Measurements from ENCODE around the gene ZNF343. TPM values are rescaled to one million over a fixed set of nuclear protein-coding genes. Genes with fewer than 3 reads are reported as not detected.

The ZNF343 gene
- total and polyA plus RNA-seq, 2 donors (not counting 1 experiment from before 2014, with no cell fraction given), result 11.2 to 15.0 TPM

- peaks cover 26% of the 10 kb centered on the region for H3K27me3 ChIP-seq (ENCODE audit: control insufficient read depth, insufficient read depth, low read length)
- no peaks in the 10 kb centered on the region for H3K79me2 ChIP-seq (ENCODE audit: control insufficient read depth, insufficient read depth, low read length)
- no peak for DNase-seq (ENCODE audit: low read depth in 2 of 2)
- no peaks in the 10 kb centered on the region for H4K20me1 ChIP-seq (ENCODE audit: control insufficient read depth, extremely low read depth, insufficient read depth, low read length)
- no peaks in the 10 kb centered on the region for H3K9me3 ChIP-seq (ENCODE audit: control insufficient read depth, insufficient read depth, low read depth, low read length)
- H3K27ac ChIP-seq (ENCODE audit: insufficient read depth, low read length), result no peak within 1 kb of the TSS
- no peak within 1 kb of the TSS for H3K4me2 ChIP-seq (ENCODE audit: extremely low read depth, insufficient read depth, low read length)
- H2AFZ ChIP-seq (ENCODE audit: low read length), result no peak within 1 kb of the TSS
- no peak within 1 kb of the TSS for H3K9ac ChIP-seq (ENCODE audit: insufficient read depth, low read length)
- no peaks in the 10 kb centered on the region for H3K36me3 ChIP-seq (ENCODE audit: control insufficient read depth, insufficient read depth, low read length)
- TF ChIP-seq EZH2 (IDR thresholded peaks at IDR 0.05; ENCODE audit: low read length, missing control alignments), result no peak
- no peak for TF ChIP-seq CTCF (conservative IDR thresholded peaks at IDR 0.05 in 1 of 2, IDR thresholded peaks at IDR 0.05 in 1 of 2; ENCODE audit: low read depth in 1 of 2, low read length in 2 of 2)
- H3K4me1 ChIP-seq (ENCODE audit: control insufficient read depth, extremely low read depth, insufficient read depth, low read length), result no peaks in the 10 kb centered on the region
- H3K4me3 ChIP-seq (replicated peaks in 1 of 4; ENCODE audit: control extremely low read depth in 1 of 4, insufficient read depth in 1 of 4, low read depth in 3 of 4, low read length in 4 of 4), result no peak within 1 kb of the TSS
These were observed 27.9 kb upstream of the ZNF343 start, which contains the start of gene TMC2 for GRCh38 chr20:2536560-2536986. Gene TMC2, plus strand, starts transcription at chr20:2536573. Its CDS starts 49 bp downstream, at chr20:2536622.

DNA sequence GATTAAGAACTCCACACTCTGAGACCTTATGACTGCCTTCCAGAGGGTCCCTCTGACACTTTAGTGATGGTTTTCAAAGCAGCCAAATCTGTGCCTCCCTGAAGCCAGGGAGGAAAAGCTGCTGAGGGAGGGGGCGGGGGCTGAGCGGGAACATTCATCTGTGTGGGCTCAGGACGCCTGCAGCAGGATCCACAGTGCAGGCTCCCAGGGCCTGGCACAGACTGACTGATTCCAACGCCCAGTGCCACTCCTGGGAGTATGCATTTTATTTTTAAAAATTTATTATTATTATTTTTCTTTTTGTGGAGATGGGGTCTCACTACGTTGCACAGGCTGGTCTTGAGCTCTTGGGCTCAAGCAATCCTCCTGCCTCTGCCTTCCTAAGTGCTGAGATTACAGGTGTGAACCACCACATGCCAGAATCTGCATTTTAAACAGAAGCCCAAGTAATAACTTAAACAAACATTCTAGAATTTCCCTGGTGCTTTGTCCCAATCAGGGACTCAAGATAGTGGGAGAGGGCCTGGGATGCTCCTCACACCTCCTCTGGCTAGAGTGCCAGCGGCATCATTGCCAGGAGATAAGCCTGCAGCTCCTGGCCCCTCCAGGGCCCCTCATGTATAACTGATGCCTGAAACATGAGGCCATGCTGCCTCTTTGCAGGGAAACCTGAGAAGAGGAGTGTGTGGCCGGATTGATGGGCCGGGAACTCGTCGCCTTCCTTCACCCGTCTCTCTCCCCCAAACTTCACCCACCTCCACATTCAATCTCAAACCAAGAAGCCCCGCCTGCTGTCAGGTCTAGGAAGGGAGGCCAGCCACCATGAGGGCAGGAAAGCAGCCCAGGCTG is 27.2 kb upstream of the ZNF343 start:
- no peak for TF ChIP-seq EZH2 (IDR thresholded peaks at IDR 0.05; ENCODE audit: low read length, missing control alignments)
- H3K36me3 ChIP-seq (ENCODE audit: control insufficient read depth, insufficient read depth, low read length), result no peaks in the 10 kb centered on the region
- H3K4me3 ChIP-seq (replicated peaks in 1 of 4; ENCODE audit: control extremely low read depth in 1 of 4, insufficient read depth in 1 of 4, low read depth in 3 of 4, low read length in 4 of 4), result no peak overlapping the region
- H3K79me2 ChIP-seq (ENCODE audit: control insufficient read depth, insufficient read depth, low read length), result no peaks in the 10 kb centered on the region
- H2AFZ ChIP-seq (ENCODE audit: low read length), result no peak overlapping the region
- no peak overlapping the region for H3K4me2 ChIP-seq (ENCODE audit: extremely low read depth, insufficient read depth, low read length)
- H4K20me1 ChIP-seq (ENCODE audit: control insufficient read depth, extremely low read depth, insufficient read depth, low read length), result no peaks in the 10 kb centered on the region
- H3K9me3 ChIP-seq (ENCODE audit: control insufficient read depth, insufficient read depth, low read depth, low read length), result no peaks in the 10 kb centered on the region
- no peaks in the 10 kb centered on the region for H3K4me1 ChIP-seq (ENCODE audit: control insufficient read depth, extremely low read depth, insufficient read depth, low read length)
- DNase-seq (ENCODE audit: low read depth in 2 of 2), result no peak
- peaks cover 27% of the 10 kb centered on the region for H3K27me3 ChIP-seq (ENCODE audit: control insufficient read depth, insufficient read depth, low read length)
- no peak overlapping the region for H3K27ac ChIP-seq (ENCODE audit: insufficient read depth, low read length)
- no peak overlapping the region for H3K9ac ChIP-seq (ENCODE audit: insufficient read depth, low read length)

DNA sequence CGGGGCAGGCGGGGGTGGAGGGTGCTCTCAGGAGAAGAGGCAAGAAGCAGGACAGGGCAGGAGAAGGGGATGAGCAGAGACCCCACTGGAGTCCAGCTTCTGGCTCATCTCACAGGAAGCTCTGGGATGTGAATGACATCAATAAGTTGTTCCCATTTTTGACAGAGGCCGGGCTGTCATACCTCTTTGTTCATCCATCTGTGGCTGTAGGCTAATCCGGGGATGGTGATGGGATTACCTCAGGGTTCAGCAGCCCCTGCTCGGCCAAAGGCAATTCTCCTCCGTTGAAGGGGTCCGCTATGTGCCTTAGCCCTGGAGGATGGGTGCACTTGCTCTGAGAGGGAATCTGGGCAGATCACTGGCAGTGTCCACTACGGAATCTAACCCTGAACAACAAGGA is 24.4 kb upstream of the ZNF343 start:
- Histone ChIP-seq H3K27me3 (ENCODE audit: control insufficient read depth, insufficient read depth, low read length) (peaks cover 25% of the 10 kb centered on the region), H3K36me3 (ENCODE audit: control insufficient read depth, insufficient read depth, low read length) (no peaks in the 10 kb centered on the region), H3K9me3 (ENCODE audit: control insufficient read depth, insufficient read depth, low read depth, low read length) (no peaks in the 10 kb centered on the region), H3K9ac (ENCODE audit: insufficient read depth, low read length) (no peak overlapping the region), H4K20me1 (ENCODE audit: control insufficient read depth, extremely low read depth, insufficient read depth, low read length) (no peaks in the 10 kb centered on the region), H3K27ac (ENCODE audit: insufficient read depth, low read length) (no peak overlapping the region), H3K4me2 (ENCODE audit: extremely low read depth, insufficient read depth, low read length) (no peak overlapping the region), H3K4me3 (replicated peaks in 1 of 4; ENCODE audit: control extremely low read depth in 1 of 4, insufficient read depth in 1 of 4, low read depth in 3 of 4, low read length in 4 of 4) (no peak overlapping the region), H2AFZ (ENCODE audit: low read length) (no peak overlapping the region), H3K79me2 (ENCODE audit: control insufficient read depth, insufficient read depth, low read length) (no peaks in the 10 kb centered on the region), H3K4me1 (ENCODE audit: control insufficient read depth, extremely low read depth, insufficient read depth, low read length) (no peaks in the 10 kb centered on the region)
- no peak for TF ChIP-seq CTCF (conservative IDR thresholded peaks at IDR 0.05 in 1 of 2, IDR thresholded peaks at IDR 0.05 in 1 of 2; ENCODE audit: low read depth in 1 of 2, low read length in 2 of 2)
- TF ChIP-seq EZH2 (IDR thresholded peaks at IDR 0.05; ENCODE audit: low read length, missing control alignments), result no peak
- DNase-seq (ENCODE audit: low read depth in 2 of 2), result no peak
